Activated CD4-positive, alpha-beta T cell treated with anti-CD3 and anti-CD28 coated beads, Interleukin-2, Interleukin-4, amounts not matched to agents 100 ng/mL and 50 ng/mL, durations not matched to agents 16 hours and 8 hours (primary cell): ENCODE data around the gene SYT15B.
"Not testable (repeated sequence)": the region's sequence is repeated elsewhere in the genome, so short reads cannot be mapped to it uniquely, and the experiment has no call there.

ENCODE experiments used
- DNase-seq: peaks from one replicate; pipeline ENCODE4 v3.0.0-alpha.2; 2020; ENCODE audit warnings: low spot score

Gene SYT15B

DNA sequence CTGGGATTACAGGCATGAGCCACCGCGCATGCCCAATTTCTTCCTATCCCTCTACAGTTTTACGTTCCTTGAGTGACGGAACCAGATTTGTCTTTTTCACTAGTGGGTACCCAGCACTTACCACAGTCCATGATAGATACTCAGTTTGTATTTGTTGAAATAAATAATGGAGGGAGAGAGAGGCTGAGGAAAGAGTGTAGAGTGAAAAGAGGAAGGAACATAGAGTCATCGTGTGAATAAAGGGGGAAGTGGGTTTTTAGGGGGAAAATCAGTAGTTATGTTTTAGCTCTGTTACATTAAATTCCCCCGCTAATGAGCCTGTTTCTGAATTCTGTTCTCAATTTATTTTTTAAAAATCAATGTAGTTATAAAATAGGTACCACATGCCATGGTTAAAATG is 37.7 kb downstream of the SYT15B start:
- not testable (repeated sequence) for DNase-seq

DNA sequence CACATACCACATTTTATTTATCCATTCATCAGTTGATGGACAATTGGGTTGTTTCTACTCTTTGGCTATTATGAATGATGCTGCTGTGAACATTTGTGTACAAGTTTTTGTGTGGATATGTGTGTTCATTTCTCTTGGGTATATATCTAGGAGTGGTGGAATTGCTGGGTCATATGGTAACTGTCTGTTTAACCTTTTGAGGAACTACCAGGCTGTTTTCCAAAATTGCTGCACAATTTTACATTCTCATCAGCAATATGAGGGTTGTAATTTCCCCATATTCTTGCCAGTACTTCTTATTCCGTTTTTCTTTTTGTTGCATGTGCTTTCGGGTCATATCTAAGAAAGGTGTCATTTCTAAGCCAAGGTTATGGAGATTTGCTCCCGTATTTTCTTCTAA is 38.3 kb downstream of the SYT15B start:
- not testable (repeated sequence) for DNase-seq

DNA sequence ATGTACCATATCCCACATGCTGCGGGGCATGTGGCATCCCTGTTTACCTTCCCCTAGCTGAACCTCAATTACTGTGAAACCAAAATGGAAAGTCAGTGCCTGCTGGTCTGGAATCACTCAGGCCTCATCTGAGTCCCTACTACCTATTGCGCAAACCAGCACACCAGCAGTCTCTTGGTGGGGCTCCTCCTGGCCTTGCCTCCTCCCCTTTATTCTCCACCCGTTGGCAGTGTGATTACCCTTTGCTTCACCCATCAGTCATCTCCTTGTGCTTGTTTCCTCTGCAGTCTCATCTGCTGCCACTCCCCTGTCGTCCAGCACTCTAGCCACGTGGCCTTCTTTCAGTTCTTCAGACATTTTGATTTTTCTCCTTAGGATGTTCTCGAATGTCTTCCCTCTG is 39.3 kb downstream of the SYT15B start:
- DNase-seq, result not testable (repeated sequence)

DNA sequence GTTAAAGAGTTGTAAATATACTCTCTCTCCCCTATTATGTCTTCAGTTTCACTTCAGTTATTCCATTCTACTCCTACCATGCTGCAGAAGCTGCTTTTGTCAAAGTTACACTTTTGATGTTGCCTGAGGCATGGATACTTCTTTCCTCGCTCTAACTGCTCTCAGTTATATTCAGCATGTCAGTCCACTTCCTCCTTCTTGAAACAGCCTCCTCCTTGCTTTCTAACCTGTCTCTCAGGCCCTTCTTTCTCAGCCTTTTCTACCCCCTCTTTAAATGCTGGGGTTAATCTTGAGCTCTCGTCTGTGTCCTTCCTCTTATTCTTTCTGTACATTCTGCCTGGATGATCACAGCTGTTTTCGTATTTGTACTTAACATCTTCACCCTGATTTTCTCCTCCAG is 40.0 kb downstream of the SYT15B start:
- DNase-seq, result not testable (repeated sequence)

DNA sequence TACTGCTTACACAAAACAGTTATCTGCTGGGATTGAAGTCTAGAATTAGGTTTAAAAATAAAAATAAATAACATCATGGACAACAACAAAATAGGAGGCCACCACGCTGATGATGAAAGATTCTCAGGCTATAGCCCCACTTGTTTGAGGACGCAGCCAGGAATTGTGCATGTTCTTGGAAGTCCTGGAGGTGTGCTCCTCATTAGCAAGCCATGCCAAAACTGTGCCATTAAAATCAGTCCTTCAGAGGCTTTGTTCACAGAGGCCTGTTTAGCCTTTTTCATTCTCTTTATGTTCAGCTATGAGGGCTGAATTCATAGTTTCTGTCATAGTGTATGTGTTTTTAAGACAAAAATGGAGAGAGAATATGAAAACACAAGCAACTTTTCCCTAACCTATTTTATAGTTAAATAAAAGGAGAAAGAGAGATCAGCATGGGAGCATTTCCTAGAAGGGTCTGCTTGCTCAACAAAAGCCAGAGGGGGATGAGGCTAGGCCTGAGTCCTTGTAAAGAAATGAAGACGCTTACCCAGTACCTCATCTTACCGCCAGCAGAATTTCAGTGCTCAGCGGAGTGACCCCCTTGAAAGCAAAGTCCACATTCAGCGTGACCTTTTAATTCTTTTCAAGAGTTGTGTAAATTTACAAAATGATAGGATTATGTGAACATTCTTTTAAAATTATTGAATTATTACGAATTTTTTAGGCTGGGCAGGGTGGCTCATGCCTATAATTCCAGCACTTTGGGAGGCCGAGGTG is 46.2 kb downstream of the SYT15B start:
- not testable (repeated sequence) for DNase-seq
